Parathyroid adenoma (tissue), 2 donors: ENCODE data around the gene RXFP2.

Experiments used
- H2AFZ ChIP-seq: fragments of 300-600 bp; sonication (generic); one replicate; pipeline ENCODE4 v1.7.0; 2017; ENCODE audit warnings: antibody characterized with exemption, mild to moderate bottlenecking
- H3K27ac ChIP-seq: fragments of 300-600 bp; sonication (generic); one replicate; pipeline ENCODE4 v1.7.0; 2017
- H3K27me3 ChIP-seq: fragments of 300-600 bp; sonication (generic); one replicate; pipeline ENCODE4 v1.7.0; 2017; ENCODE audit warnings: low read length; ENCODE audit not compliant: control insufficient read depth, insufficient read depth
- H3K36me3 ChIP-seq: fragments of 300-600 bp; sonication (generic); one replicate; pipeline ENCODE4 v1.7.0; 2017; ENCODE audit warnings: low read length; ENCODE audit not compliant: control insufficient read depth, insufficient read depth
- H3K4me1 ChIP-seq: fragments of 300-600 bp; sonication (generic); one replicate; pipeline ENCODE4 v1.7.0; 2017; ENCODE audit warnings: control low read depth
- H3K4me2 ChIP-seq: fragments of 300-600 bp; sonication (generic); one replicate; pipeline ENCODE4 v1.7.0; 2017; ENCODE audit warnings: low read length
- H3K4me3 ChIP-seq: fragments of 300-600 bp; sonication (generic); one replicate; pipeline ENCODE4 v1.7.0; 2017; ENCODE audit warnings: low read depth, low read length
- H3K79me2 ChIP-seq: fragments of 300-600 bp; sonication (generic); one replicate; pipeline ENCODE4 v1.7.0; 2017; ENCODE audit warnings: control low read depth
- H3K9ac ChIP-seq: fragments of 300-600 bp; sonication (generic); one replicate; pipeline ENCODE4 v1.7.0; 2017; ENCODE audit warnings: mild to moderate bottlenecking
- H3K9me3 ChIP-seq: fragments of 300-600 bp; sonication (generic); one replicate; pipeline ENCODE4 v1.7.0; 2017; ENCODE audit warnings: low read length; ENCODE audit not compliant: control insufficient read depth
- TF ChIP-seq, protein P1 (sequence below): fragments of 300-600 bp; sonication (generic); IDR thresholded peaks from one replicate; pipeline ENCODE4 v1.7.0; 2017; ENCODE audit warnings: antibody characterized with exemption, mild to moderate bottlenecking
- donor health status: primary hyperparathyroidism.

Gene RXFP2

GRCh38 chr13:31846182-31846938 is 107.0 kb downstream of the RXFP2 start:
- Histone ChIP-seq H2AFZ (peak overlapping the region; percentile 78), H3K9ac (no peak overlapping the region), H3K79me2 (no peaks in the 10 kb centered on the region), H3K9me3 (no peaks in the 10 kb centered on the region), H3K27ac (no peak overlapping the region), H3K4me1 (no peaks in the 10 kb centered on the region), H3K36me3 (no peaks in the 10 kb centered on the region), H3K4me3 (peak overlapping the region; percentile 61), H3K4me2 (peak overlapping the region; percentile 80), H3K27me3 (no peaks in the 10 kb centered on the region)
- TF ChIP-seq, protein P1, sequence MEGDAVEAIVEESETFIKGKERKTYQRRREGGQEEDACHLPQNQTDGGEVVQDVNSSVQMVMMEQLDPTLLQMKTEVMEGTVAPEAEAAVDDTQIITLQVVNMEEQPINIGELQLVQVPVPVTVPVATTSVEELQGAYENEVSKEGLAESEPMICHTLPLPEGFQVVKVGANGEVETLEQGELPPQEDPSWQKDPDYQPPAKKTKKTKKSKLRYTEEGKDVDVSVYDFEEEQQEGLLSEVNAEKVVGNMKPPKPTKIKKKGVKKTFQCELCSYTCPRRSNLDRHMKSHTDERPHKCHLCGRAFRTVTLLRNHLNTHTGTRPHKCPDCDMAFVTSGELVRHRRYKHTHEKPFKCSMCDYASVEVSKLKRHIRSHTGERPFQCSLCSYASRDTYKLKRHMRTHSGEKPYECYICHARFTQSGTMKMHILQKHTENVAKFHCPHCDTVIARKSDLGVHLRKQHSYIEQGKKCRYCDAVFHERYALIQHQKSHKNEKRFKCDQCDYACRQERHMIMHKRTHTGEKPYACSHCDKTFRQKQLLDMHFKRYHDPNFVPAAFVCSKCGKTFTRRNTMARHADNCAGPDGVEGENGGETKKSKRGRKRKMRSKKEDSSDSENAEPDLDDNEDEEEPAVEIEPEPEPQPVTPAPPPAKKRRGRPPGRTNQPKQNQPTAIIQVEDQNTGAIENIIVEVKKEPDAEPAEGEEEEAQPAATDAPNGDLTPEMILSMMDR, result no peak

DNA sequence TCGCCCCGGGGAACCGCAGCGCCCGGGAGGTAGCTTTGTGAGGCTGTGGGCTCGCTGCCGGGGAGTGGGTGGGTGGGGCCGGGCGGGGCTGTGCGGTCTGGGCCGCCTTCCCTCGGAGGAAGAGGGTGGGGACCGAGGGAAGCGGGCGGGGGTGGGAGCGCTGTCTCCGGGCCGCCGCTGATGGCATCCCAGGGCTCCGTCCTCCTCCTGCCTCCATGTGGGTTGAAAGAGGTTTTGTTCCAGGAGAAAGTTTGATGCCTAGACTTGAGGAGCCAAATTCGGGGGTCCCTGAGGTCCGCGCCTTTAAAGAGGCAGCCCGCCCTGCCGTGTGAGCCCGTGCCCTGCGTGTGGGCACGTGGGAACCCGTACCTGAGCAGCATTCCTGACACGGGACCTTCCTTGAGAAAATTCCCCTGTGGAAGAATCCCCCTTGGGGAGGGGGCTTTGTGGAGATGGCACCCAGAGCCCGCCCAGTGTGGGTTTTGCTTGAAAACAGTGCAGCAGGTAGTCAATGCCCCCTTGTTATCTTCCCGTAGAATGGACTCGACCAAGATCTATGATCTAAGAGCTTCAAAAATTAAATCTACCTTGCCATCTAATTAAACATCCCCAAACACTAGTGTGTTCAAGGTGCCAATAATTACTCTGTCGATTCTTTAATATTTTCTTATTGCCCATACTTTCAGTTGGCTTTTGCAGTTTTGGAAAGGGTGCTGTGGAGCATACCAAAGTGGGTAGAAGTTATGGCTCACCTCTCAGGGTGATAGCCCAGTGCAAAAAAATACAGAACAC is 107.8 kb downstream of the RXFP2 start:
- no peaks in the 10 kb centered on the region for H3K79me2 ChIP-seq
- H3K27ac ChIP-seq, result no peak overlapping the region
- H3K9ac ChIP-seq, result no peak overlapping the region
- H3K4me2 ChIP-seq, result peak overlapping the region; percentile 80
- peak overlapping the region; percentile 61 for H3K4me3 ChIP-seq
- peak overlapping the region; percentile 62 for H2AFZ ChIP-seq
- no peaks in the 10 kb centered on the region for H3K4me1 ChIP-seq
- no peaks in the 10 kb centered on the region for H3K27me3 ChIP-seq
- H3K36me3 ChIP-seq, result no peaks in the 10 kb centered on the region
- no peaks in the 10 kb centered on the region for H3K9me3 ChIP-seq
- TF ChIP-seq, protein P1, result no peak

DNA sequence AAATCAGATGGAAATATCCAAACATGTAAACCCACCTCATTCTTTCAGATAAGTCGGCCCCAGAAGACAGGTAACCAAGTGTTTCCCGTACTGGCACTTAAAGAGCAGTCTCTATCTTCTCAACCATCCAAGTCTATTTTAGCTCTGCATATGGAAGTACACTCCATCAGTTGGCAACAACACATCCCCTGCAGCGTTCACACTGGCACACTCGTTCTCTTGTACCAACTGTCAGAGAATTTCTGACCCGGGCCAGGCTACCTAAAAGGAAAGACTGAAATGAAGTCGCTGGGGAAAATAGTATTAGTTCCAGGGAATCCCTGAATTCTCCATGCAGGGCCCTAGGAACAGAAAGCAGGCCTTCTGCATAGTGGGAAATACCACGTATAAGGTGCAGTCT is 109.3 kb downstream of the RXFP2 start:
- H3K27me3 ChIP-seq, result no peaks in the 10 kb centered on the region
- no peaks in the 10 kb centered on the region for H3K4me1 ChIP-seq
- no peak overlapping the region for H3K4me3 ChIP-seq
- no peaks in the 10 kb centered on the region for H3K9me3 ChIP-seq
- TF ChIP-seq, protein P1, result no peak
- no peak overlapping the region for H2AFZ ChIP-seq
- H3K27ac ChIP-seq, result no peak overlapping the region
- H3K36me3 ChIP-seq, result no peaks in the 10 kb centered on the region
- H3K9ac ChIP-seq, result no peak overlapping the region
- no peaks in the 10 kb centered on the region for H3K79me2 ChIP-seq
- H3K4me2 ChIP-seq, result no peak overlapping the region

GRCh38 chr13:31849206-31849605 is 109.9 kb downstream of the RXFP2 start:
- Histone ChIP-seq H3K4me2 (no peak overlapping the region), H3K27ac (no peak overlapping the region), H3K79me2 (no peaks in the 10 kb centered on the region), H3K27me3 (no peaks in the 10 kb centered on the region), H3K9me3 (no peaks in the 10 kb centered on the region), H2AFZ (no peak overlapping the region), H3K9ac (no peak overlapping the region), H3K4me3 (no peak overlapping the region), H3K4me1 (no peaks in the 10 kb centered on the region), H3K36me3 (no peaks in the 10 kb centered on the region)
- TF ChIP-seq, protein P1, result no peak
